SU-DHL-6 (cell line): Measurements from ENCODE around the gene ZBTB17.

Experiments
- CTCF ChIP-seq: fragments of 200-600 bp; sonication (generic); IDR thresholded peaks from one replicate; pipeline ENCODE4 v1.5.1; 2017; ENCODE audit warnings: antibody characterized with exemption, mild to moderate bottlenecking, low read length, moderate library complexity; ENCODE audit not compliant: insufficient read depth, poor library complexity, severe bottlenecking
- EZH2phosphoT487 ChIP-seq: fragments of 200-600 bp; sonication (generic), shearing (Covaris generic); conservative IDR thresholded peaks from 2 replicates; pipeline ENCODE4 v1.6.1; 2018; ENCODE audit warnings: mild to moderate bottlenecking, antibody characterized with exemption, low read length, moderate library complexity, mixed read lengths

- TF ChIP-seq CTCF = no peak
- no peak for TF ChIP-seq EZH2phosphoT487
Observed at GRCh38 chr1:15994590-15995351, 18.9 kb upstream of the ZBTB17 start.
